ENCODE measurements around the gene TMEM163. TPM values are rescaled to one million over a fixed set of nuclear protein-coding genes. Genes with fewer than 3 reads are reported as not detected.
"Not testable (repeated sequence)": the region's sequence is repeated elsewhere in the genome, so short reads cannot be mapped to it uniquely, and the experiment has no call there.

The TMEM163 gene
- total RNA-seq, 1 donor from 2014 or later: 31.9 TPM

DNA sequence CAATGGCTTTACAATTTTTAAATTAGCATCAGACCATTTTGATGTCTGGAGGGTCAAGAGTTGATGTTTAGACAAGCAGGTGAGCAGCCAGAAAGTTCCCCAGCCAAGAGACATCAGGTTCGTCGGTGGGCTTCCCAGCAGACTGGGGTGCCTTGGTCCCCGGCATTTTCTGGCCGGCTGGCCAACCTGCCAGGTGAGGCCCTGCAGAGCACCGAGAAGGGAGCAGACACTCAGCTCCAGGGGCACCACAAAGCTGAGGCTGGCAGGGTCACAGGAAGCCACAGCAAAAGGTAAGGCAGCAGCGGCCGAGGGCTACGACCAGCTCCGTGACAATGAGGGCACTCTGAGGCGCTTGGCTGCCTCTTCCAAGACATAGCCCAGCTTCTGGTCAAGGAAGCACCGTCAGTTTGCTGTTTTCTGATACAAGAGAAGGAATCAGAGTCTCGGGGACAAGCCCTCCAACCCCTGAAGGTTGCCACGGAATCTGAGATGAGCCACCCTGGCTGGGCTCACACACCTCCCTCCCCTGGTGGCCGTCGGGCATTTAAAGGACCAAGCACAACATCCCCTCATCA, 235.9 kb downstream of the TMEM163 start:
- TF ChIP-seq, protein P1, sequence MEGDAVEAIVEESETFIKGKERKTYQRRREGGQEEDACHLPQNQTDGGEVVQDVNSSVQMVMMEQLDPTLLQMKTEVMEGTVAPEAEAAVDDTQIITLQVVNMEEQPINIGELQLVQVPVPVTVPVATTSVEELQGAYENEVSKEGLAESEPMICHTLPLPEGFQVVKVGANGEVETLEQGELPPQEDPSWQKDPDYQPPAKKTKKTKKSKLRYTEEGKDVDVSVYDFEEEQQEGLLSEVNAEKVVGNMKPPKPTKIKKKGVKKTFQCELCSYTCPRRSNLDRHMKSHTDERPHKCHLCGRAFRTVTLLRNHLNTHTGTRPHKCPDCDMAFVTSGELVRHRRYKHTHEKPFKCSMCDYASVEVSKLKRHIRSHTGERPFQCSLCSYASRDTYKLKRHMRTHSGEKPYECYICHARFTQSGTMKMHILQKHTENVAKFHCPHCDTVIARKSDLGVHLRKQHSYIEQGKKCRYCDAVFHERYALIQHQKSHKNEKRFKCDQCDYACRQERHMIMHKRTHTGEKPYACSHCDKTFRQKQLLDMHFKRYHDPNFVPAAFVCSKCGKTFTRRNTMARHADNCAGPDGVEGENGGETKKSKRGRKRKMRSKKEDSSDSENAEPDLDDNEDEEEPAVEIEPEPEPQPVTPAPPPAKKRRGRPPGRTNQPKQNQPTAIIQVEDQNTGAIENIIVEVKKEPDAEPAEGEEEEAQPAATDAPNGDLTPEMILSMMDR (IDR thresholded peaks at IDR 0.05): no peak
- intact Hi-C loops (cut with DNase I): no loop called here
- no peak for DNase-seq
- H3K27me3 ChIP-seq (ENCODE audit: low read depth): no peaks in the 10 kb centered on the region
- ATAC-seq: no peak
- H3K9me3 ChIP-seq: no peaks in the 10 kb centered on the region
- no peaks in the 10 kb centered on the region for H3K36me3 ChIP-seq
- no peaks in the 10 kb centered on the region for H3K4me1 ChIP-seq
- H3K4me3 ChIP-seq: no peak overlapping the region
- H3K27ac ChIP-seq: no peak overlapping the region

DNA sequence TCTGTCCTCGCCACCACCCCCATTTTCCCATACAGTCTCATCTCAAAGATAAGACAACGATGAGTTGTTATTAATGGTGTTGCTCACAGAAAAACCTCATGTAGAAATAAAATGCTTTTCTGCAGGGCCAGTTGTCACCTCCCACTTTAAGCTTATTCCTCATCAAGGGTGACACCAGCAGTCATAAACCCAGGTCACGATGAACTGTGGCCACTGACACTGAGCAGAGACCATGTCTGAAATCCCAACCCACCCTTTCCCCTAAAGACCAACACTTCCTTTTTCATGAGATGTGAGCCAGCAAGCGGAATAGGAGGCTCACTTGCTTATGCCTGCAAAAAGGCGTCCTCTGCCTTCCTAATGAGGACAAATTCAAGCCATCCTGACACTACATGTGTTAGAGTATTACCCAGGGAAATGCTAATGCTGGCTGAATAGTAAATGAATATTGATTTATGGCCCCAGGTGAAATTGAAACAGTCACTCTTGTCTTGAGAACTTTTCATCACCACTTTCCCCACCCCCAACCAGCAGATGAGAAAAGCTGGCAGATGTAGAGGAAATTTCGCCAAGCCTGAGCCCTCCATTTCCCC, 236.6 kb downstream of the TMEM163 start:
- Histone ChIP-seq H3K27me3 (ENCODE audit: low read depth) (no peaks in the 10 kb centered on the region), H3K4me1 (no peaks in the 10 kb centered on the region), H3K4me3 (no peak overlapping the region), H3K27ac (no peak overlapping the region), H3K36me3 (no peaks in the 10 kb centered on the region), H3K9me3 (no peaks in the 10 kb centered on the region)
- ATAC-seq: no peak
- intact Hi-C loops (cut with DNase I): no loop called here
- TF ChIP-seq, protein P1 (IDR thresholded peaks at IDR 0.05): no peak
- DNase-seq: no peak

DNA sequence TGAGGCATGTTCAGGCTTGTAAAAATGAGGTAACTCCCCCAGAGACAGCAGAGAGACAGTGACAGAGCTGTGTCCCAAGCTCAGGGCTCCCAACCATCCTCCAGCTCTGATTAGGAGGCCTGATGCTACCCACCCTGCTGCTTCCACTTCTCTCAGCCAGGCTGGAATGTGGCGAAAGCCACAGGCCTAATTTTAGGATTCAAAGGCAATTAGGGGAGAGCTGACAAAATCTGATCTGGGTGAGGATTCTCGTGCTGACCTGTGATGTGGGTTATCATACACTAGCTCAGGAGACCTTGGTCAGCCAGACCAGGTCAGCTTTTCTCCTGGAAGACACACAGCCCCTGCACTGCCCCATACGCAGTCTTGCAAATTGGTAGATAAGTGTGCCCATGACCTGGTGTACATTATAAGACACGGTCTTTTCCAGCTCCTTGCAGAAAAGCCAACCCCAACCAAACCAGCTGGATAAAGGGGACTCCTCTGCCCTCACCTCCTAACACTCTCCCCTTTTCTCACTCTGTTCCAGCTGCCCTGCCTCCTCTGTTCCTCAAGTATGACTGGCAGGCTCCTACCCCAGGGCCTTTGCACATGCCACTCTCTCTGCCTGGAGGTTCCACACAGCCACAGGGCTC, 239.0 kb downstream of the TMEM163 start:
- Histone ChIP-seq H3K27ac (no peak overlapping the region), H3K4me1 (no peaks in the 10 kb centered on the region), H3K4me3 (no peak overlapping the region), H3K36me3 (no peaks in the 10 kb centered on the region), H3K9me3 (no peaks in the 10 kb centered on the region), H3K27me3 (ENCODE audit: low read depth) (no peaks in the 10 kb centered on the region)
- ATAC-seq (no peak), DNase-seq (no peak)
- intact Hi-C loops (cut with DNase I): no loop called here
- TF ChIP-seq, protein P1 (IDR thresholded peaks at IDR 0.05): no peak

DNA sequence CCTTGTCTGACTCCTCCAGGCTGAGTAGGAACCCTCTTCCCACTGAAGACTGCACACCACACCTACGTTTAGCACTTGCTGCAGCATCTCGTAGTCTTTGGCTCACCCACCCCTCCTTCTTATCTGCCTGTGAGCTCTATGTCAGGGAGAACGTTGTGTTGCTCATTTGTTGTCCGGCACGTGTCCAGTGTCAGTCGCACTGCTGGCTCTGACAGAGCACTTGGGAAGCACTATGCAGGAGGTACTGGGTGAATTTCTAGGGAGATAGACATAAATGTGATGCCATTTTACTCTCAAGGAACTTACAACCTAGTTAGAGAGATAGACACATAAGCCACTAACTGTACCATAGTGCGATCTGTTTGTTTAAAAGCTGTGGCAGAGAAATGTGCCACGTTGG, 241.8 kb downstream of the TMEM163 start:
- H3K4me1 ChIP-seq; ATAC-seq; intact Hi-C loops (cut with DNase I); H3K4me3 ChIP-seq; H3K9me3 ChIP-seq; H3K27ac ChIP-seq; DNase-seq; H3K27me3 ChIP-seq (ENCODE audit: low read depth); H3K36me3 ChIP-seq: not testable (repeated sequence)

DNA sequence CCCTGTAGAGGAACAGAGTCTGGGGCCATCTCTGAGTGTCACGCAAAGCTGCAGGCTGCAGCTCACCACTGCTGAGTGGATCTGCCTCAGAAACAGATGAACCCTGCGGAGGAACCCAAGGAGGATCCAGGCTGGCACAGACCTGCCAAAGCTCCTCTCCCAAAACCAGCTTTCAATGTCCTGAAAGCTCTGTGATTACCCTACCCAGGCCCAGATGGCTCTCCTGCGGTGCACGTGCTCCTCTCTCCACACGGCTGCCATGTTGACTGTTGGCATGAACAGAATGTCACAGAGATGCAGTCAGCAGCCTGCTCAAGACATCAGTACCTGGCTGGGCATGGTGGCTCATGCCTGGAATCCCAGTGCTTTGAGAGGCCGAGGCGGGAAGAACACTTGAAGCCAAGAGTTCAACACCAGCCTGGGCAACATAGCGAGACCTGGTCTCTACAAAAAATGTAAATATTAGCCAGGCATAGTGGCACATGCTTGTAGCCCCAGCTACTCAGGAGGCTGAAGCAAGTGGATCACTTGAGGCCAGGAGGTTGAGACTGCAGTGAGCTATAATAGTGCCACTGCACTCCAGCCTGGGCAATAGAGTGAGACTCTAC, 248.1 kb downstream of the TMEM163 start:
- Histone ChIP-seq H3K27ac (no peak overlapping the region), H3K9me3 (peaks cover 8% of the 10 kb centered on the region), H3K4me3 (no peak overlapping the region), H3K27me3 (ENCODE audit: low read depth) (no peaks in the 10 kb centered on the region), H3K36me3 (no peaks in the 10 kb centered on the region), H3K4me1 (no peaks in the 10 kb centered on the region)
- no peak for DNase-seq
- TF ChIP-seq, protein P1 (IDR thresholded peaks at IDR 0.05): no peak
- no peak for ATAC-seq
- intact Hi-C loops (cut with DNase I): no loop called here
